Activated T-cell treated with anti-CD3 and anti-CD28 coated beads, Interleukin-2, amount 50 U/mL, for 72 hours (primary cell): ENCODE measurements around the gene HPSE2. TPM values are rescaled to one million over a fixed set of nuclear protein-coding genes. Genes with fewer than 3 reads are reported as not detected.
"Not testable (repeated sequence)": the region's sequence is repeated elsewhere in the genome, so short reads cannot be mapped to it uniquely, and the experiment has no call there.

Experiments used
- ATAC-seq, 2 donors: fragments of 150-1000 bp; cut with Tn5 transposase; replicated peaks in 1 of 2; 2 replicates each; pipeline ENCODE4 v1.10.0; 2021; ENCODE audit warnings: moderate library complexity in 2 of 2, mild to moderate bottlenecking in 1 of 2
- DNase-seq, 2 donors: peaks; one replicate each; pipeline ENCODE4 v3.0.0; 2021 to 2022; ENCODE audit warnings: mixed read lengths in 1 of 2
- H3K27ac Mint-ChIP-seq: one replicate; pipeline ENCODE4 v1.8.0; 2022; ENCODE audit warnings: mild to moderate bottlenecking, moderate library complexity, mixed read lengths
- H3K27me3 Mint-ChIP-seq: one replicate; pipeline ENCODE4 v1.8.0; 2022; ENCODE audit warnings: low read depth, mixed read lengths
- H3K36me3 Mint-ChIP-seq, 2 donors: one replicate each; pipeline ENCODE4 v1.8.0; 2022; ENCODE audit warnings: mixed read lengths in 2 of 2, mild to moderate bottlenecking in 1 of 2; ENCODE audit not compliant: insufficient read depth in 2 of 2
- H3K4me1 Mint-ChIP-seq: one replicate; pipeline ENCODE4 v1.8.0; 2022; ENCODE audit warnings: low read depth, mixed read lengths
- H3K4me3 Mint-ChIP-seq, 2 donors: one replicate each; pipeline ENCODE4 v1.8.0; 2022; ENCODE audit warnings: mild to moderate bottlenecking in 2 of 2, mixed read lengths in 2 of 2, moderate library complexity in 2 of 2
- H3K9me3 Mint-ChIP-seq, 2 donors: one replicate each; pipeline ENCODE4 v1.8.0; 2022; ENCODE audit warnings: mixed read lengths in 2 of 2
- total RNA-seq, 2 donors: library from RNA; stranded (reverse); gene quantifications; one replicate each; pipeline ENCODE4 v1.2.3, GENCODE V29; 2022

HPSE2 gene
- total RNA-seq, 2 donors from 2014 or later = not detected

GRCh38 chr10:99233000-99233688 lies 2.5 kb downstream of the HPSE2 start:
- H3K27me3 Mint-ChIP-seq = peaks cover 93% of the 10 kb centered on the region
- no peak for DNase-seq
- H3K36me3 Mint-ChIP-seq = no peaks in the 10 kb centered on the region
- H3K27ac Mint-ChIP-seq = no peak overlapping the region
- no peak for ATAC-seq
- peaks cover 27% of the 10 kb centered on the region for H3K4me1 Mint-ChIP-seq
- peak overlapping the region; percentile 56 to 82 for H3K4me3 Mint-ChIP-seq
- H3K9me3 Mint-ChIP-seq = no peaks in the 10 kb centered on the region

- ATAC-seq = no peak
- Mint-ChIP-seq H3K9me3 (no peaks in the 10 kb centered on the region), H3K27ac (no peak overlapping the region), H3K36me3 (no peaks in the 10 kb centered on the region), H3K27me3 (peaks cover 97% of the 10 kb centered on the region), H3K4me3 (peak overlapping the region; percentile 21 to 29), H3K4me1 (peaks cover 27% of the 10 kb centered on the region)
- no peak for DNase-seq
These were observed 3.2 kb downstream of the HPSE2 start for GRCh38 chr10:99232360-99232999.

- no peak overlapping the region for H3K4me3 Mint-ChIP-seq
- no peak for DNase-seq
- no peak overlapping the region for H3K27ac Mint-ChIP-seq
- peaks cover 40% of the 10 kb centered on the region for H3K27me3 Mint-ChIP-seq
- no peaks in the 10 kb centered on the region for H3K4me1 Mint-ChIP-seq
- H3K36me3 Mint-ChIP-seq = no peaks in the 10 kb centered on the region
- no peak for ATAC-seq
- no peaks in the 10 kb centered on the region for H3K9me3 Mint-ChIP-seq
These were observed 10.9 kb downstream of the HPSE2 start for GRCh38 chr10:99224766-99225165.

GRCh38 chr10:99207340-99207739 lies 28.3 kb downstream of the HPSE2 start:
- no peaks in the 10 kb centered on the region for H3K4me1 Mint-ChIP-seq
- H3K4me3 Mint-ChIP-seq = no peak overlapping the region
- H3K36me3 Mint-ChIP-seq = no peaks in the 10 kb centered on the region
- peaks cover 2 to 4% of the 10 kb centered on the region in 2 donors for H3K9me3 Mint-ChIP-seq
- H3K27me3 Mint-ChIP-seq = no peaks in the 10 kb centered on the region
- no peak overlapping the region for H3K27ac Mint-ChIP-seq
- no peak for DNase-seq
- no peak for ATAC-seq

- DNase-seq (no peak), ATAC-seq (no peak)
- peaks cover 0 to 4% of the 10 kb centered on the region in 2 donors for H3K9me3 Mint-ChIP-seq
- no peaks in the 10 kb centered on the region for H3K27me3 Mint-ChIP-seq
- H3K4me3 Mint-ChIP-seq = no peak overlapping the region
- no peaks in the 10 kb centered on the region for H3K36me3 Mint-ChIP-seq
- no peaks in the 10 kb centered on the region for H3K4me1 Mint-ChIP-seq
- H3K27ac Mint-ChIP-seq = no peak overlapping the region
These were observed 32.3 kb downstream of the HPSE2 start for GRCh38 chr10:99203310-99203709.

GRCh38 chr10:99172950-99173349 lies 62.7 kb downstream of the HPSE2 start:
- H3K9me3 Mint-ChIP-seq = no peaks in the 10 kb centered on the region
- H3K27ac Mint-ChIP-seq = no peak overlapping the region
- DNase-seq (no peak), ATAC-seq (no peak)
- H3K27me3 Mint-ChIP-seq = no peaks in the 10 kb centered on the region
- no peaks in the 10 kb centered on the region for H3K4me1 Mint-ChIP-seq
- H3K4me3 Mint-ChIP-seq = no peak overlapping the region
- H3K36me3 Mint-ChIP-seq = no peaks in the 10 kb centered on the region

- Mint-ChIP-seq H3K36me3 (no peaks in the 10 kb centered on the region), H3K4me1 (no peaks in the 10 kb centered on the region), H3K4me3 (no peak overlapping the region), H3K27me3 (no peaks in the 10 kb centered on the region), H3K9me3 (no peaks in the 10 kb centered on the region), H3K27ac (no peak overlapping the region)
- DNase-seq (no peak), ATAC-seq (no peak)
These were observed 63.4 kb downstream of the HPSE2 start for GRCh38 chr10:99172128-99172738.

- Mint-ChIP-seq H3K4me3 (no peak overlapping the region), H3K36me3 (no peaks in the 10 kb centered on the region), H3K9me3 (peaks cover 0 to 2% of the 10 kb centered on the region in 2 donors), H3K27ac (no peak overlapping the region), H3K4me1 (no peaks in the 10 kb centered on the region), H3K27me3 (no peaks in the 10 kb centered on the region)
- DNase-seq = no peak
- no peak for ATAC-seq
These were observed 65.5 kb downstream of the HPSE2 start for GRCh38 chr10:99170116-99170675.

GRCh38 chr10:99161165-99161564 lies 74.5 kb downstream of the HPSE2 start:
- Mint-ChIP-seq H3K9me3 (peaks cover 0 to 2% of the 10 kb centered on the region in 2 donors), H3K27ac (no peak overlapping the region), H3K36me3 (no peaks in the 10 kb centered on the region), H3K27me3 (no peaks in the 10 kb centered on the region), H3K4me3 (no peak overlapping the region), H3K4me1 (no peaks in the 10 kb centered on the region)
- DNase-seq (no peak), ATAC-seq (no peak)

GRCh38 chr10:99143651-99144050 lies 92.0 kb downstream of the HPSE2 start:
- Mint-ChIP-seq H3K9me3 (no peaks in the 10 kb centered on the region), H3K27ac (no peak overlapping the region), H3K4me3 (no peak overlapping the region), H3K4me1 (no peaks in the 10 kb centered on the region), H3K27me3 (no peaks in the 10 kb centered on the region), H3K36me3 (no peaks in the 10 kb centered on the region)
- no peak for ATAC-seq
- DNase-seq = no peak

- H3K27ac Mint-ChIP-seq = no peak overlapping the region
These were observed 92.6 kb downstream of the HPSE2 start for GRCh38 chr10:99143011-99143410.

GRCh38 chr10:99132897-99133296 lies 102.8 kb downstream of the HPSE2 start:
- not testable (repeated sequence) for ATAC-seq, DNase-seq, H3K4me1 Mint-ChIP-seq, H3K4me3 Mint-ChIP-seq, H3K27ac Mint-ChIP-seq, H3K27me3 Mint-ChIP-seq, H3K36me3 Mint-ChIP-seq
- peaks cover 2 to 10% of the 10 kb centered on the region in 2 donors for H3K9me3 Mint-ChIP-seq

More at GRCh38 chr10:99143011-99143410, 92.6 kb downstream of the HPSE2 start:
- Mint-ChIP-seq H3K4me3 (no peak overlapping the region), H3K36me3 (no peaks in the 10 kb centered on the region), H3K4me1 (no peaks in the 10 kb centered on the region), H3K9me3 (no peaks in the 10 kb centered on the region), H3K27me3 (no peaks in the 10 kb centered on the region)
- DNase-seq (no peak), ATAC-seq (no peak)

- Mint-ChIP-seq H3K4me1 (no peaks in the 10 kb centered on the region), H3K4me3 (no peak overlapping the region), H3K27ac (no peak overlapping the region)
These were observed 109.8 kb downstream of the HPSE2 start for GRCh38 chr10:99125879-99126278.

More at GRCh38 chr10:99125879-99126278, 109.8 kb downstream of the HPSE2 start:
- no peak for ATAC-seq
- DNase-seq = no peak
- Mint-ChIP-seq H3K36me3 (peaks cover 0 to 3% of the 10 kb centered on the region in 2 donors), H3K27me3 (no peaks in the 10 kb centered on the region), H3K9me3 (peaks cover 3 to 9% of the 10 kb centered on the region in 2 donors)
